ENCODE data around the gene CLN5. TPM values are rescaled to one million over a fixed set of nuclear protein-coding genes. Genes with fewer than 3 reads are reported as not detected.

The CLN5 gene
- total and polyA plus RNA-seq, 2 of the 13 experiments (the other 11 are each of a cell fraction or from before 2014, with no cell fraction given): 10.1 to 13.7 TPM

DNA sequence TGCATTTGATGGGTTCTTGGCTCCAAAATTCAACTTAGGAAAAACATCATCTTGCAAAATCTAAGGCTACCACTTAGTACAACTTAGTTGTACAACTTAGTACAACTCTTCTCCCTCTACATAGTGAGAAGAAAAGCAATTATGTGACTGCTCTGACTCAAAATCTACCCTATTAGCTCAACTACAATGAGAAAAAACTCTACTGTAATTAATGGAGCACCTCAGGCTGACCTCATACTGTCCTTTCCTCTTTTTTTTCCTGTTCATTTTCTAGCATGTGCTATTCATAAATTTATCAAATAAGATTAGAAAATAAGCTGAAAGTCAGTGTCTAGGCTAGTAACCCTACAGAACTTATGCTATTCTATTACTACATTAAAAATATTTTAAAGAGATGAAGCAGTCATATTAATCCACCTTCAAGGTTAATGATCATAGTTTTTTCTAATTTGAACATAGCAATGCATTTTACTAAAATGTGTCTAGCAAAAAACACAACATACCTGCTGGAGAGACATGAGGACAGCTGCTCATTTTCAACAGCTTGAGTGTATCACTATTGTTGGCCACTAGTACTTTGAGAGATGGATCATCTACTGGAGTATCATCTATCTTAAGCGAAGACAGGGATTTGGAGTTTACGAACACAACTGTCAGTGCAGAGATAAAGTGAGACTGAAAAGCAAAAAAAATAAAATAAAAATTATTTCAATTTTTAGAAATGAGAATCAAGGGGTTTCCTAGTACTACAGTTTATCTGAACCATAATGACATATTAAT, 23.2 kb downstream of the CLN5 start (continued):
- TF ChIP-seq, protein P1, sequence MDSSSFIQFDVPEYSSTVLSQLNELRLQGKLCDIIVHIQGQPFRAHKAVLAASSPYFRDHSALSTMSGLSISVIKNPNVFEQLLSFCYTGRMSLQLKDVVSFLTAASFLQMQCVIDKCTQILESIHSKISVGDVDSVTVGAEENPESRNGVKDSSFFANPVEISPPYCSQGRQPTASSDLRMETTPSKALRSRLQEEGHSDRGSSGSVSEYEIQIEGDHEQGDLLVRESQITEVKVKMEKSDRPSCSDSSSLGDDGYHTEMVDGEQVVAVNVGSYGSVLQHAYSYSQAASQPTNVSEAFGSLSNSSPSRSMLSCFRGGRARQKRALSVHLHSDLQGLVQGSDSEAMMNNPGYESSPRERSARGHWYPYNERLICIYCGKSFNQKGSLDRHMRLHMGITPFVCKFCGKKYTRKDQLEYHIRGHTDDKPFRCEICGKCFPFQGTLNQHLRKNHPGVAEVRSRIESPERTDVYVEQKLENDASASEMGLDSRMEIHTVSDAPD (CRISPR knock-in tag; IDR thresholded peaks at IDR 0.05): no peak
- no peak for TF ChIP-seq ZNF343 (CRISPR knock-in tag; IDR thresholded peaks at IDR 0.05)
- TF ChIP-seq ZNF709 (CRISPR knock-in tag; IDR thresholded peaks at IDR 0.05): no peak
- TF ChIP-seq ZNF160 (CRISPR knock-in tag; IDR thresholded peaks at IDR 0.05): no peak
- TF ChIP-seq BRCA1 (CRISPR knock-in tag; IDR thresholded peaks at IDR 0.05): no peak

DNA sequence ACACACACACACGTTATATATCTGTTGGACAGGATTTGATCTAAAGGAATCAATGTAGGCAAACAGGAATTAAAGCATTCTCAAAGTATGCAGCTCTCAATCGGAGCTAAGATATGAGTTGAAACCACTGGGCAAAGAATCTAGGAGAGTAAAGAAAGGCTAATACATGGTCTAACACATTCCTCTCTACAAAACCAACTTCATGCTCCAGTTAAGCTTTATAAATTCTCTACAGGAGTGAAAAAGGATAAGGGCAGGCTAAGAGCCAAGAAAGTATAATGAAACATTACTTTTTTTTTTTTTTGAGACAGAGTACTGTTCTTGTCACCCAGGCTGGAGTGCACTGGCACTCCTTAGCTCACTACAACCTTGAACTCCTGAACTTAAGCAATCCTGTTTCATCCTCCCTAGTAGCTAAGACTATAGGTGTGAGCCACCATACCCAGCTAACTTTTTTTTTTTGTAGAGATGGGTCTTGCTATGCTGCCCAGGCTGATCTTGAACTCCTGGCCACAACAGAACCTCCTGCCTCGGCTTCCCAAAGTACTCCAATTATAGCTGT, 24.5 kb downstream of the CLN5 start:
- no peaks in the 10 kb centered on the region for H3K27me3 ChIP-seq (ENCODE audit: control insufficient read depth in 1 of 2, insufficient read depth in 2 of 2, low read length in 2 of 2)
- no peak for FAIRE-seq
- intact Hi-C loops (cut with micrococcal nuclease; ENCODE audit: unreplicated experiment) (no loop called here), in situ Hi-C loops (cut with HindIII; ENCODE audit: extremely low pct_ligation_motif_present, low pct_unique_long_range_greater_than_20kb) (no loop called here)
- H3K9me3 ChIP-seq (ENCODE audit: low read length): no peaks in the 10 kb centered on the region
- no peak for DNase-seq (ENCODE audit: low spot score)
- no TSS peak for BruUV-seq (replicated peaks)
- ChIA-PET CTCF (ENCODE audit: low intra/inter-chr PET ratio, low total read pairs) (no interaction called here), POLR2A (no interaction called here)
- no peak overlapping the region for H2AFZ ChIP-seq (ENCODE audit: low read length)
- peaks cover 7 to 68% of the 10 kb centered on the region in 2 experiments for H3K36me3 ChIP-seq (replicated peaks in 1 of 2; ENCODE audit: control insufficient read depth in 1 of 2, insufficient read depth in 2 of 2, low read length in 2 of 2)
- H3K4me3 ChIP-seq (replicated peaks in 1 of 3; ENCODE audit: insufficient read depth in 1 of 3, low read depth in 2 of 3, low read length in 3 of 3): no peak overlapping the region
- TF ChIP-seq, protein P2, sequence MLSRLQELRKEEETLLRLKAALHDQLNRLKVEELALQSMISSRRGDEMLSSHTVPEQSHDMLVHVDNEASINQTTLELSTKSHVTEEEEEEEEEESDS (CRISPR knock-in tag; IDR thresholded peaks at IDR 0.05; ENCODE audit: borderline replicate concordance): no peak
- TF ChIP-seq ZNF839 (CRISPR knock-in tag; IDR thresholded peaks at IDR 0.05; ENCODE audit: borderline replicate concordance): no peak
- TF ChIP-seq KLF13 (CRISPR knock-in tag; IDR thresholded peaks at IDR 0.05): no peak
- no peak for TF ChIP-seq MAZ (IDR thresholded peaks at IDR 0.05; ENCODE audit: borderline replicate concordance, low read depth, low read length)
- no peak for TF ChIP-seq MAZ (CRISPR knock-in tag; IDR thresholded peaks at IDR 0.05; ENCODE audit: low read depth)
- TF ChIP-seq ZNF224 (CRISPR knock-in tag; IDR thresholded peaks at IDR 0.05): no peak
- no peak for TF ChIP-seq ZNF75D (CRISPR knock-in tag; IDR thresholded peaks at IDR 0.05; ENCODE audit: borderline replicate concordance)
- TF ChIP-seq ZSCAN29 (CRISPR knock-in tag; conservative IDR thresholded peaks at IDR 0.05): no peak
- no peak for TF ChIP-seq ETV6 (CRISPR knock-in tag; conservative IDR thresholded peaks at IDR 0.05)
- no peak overlapping the region for H3K27ac ChIP-seq (ENCODE audit: extremely low read length, insufficient read depth, low read length)
- H3K4me1 ChIP-seq (ENCODE audit: insufficient read depth, low read length): peaks cover 15% of the 10 kb centered on the region
- H4K20me1 ChIP-seq (ENCODE audit: insufficient read depth, low read length): no peaks in the 10 kb centered on the region; the same call in 1 of the 2 replicates
- no peak for ATAC-seq
- no peak overlapping the region for H3K9ac ChIP-seq (ENCODE audit: insufficient read depth, low read depth, low read length)
- H3K4me2 ChIP-seq (ENCODE audit: low read depth, low read length): no peak overlapping the region
- peaks cover 24% of the 10 kb centered on the region for H3K79me2 ChIP-seq (ENCODE audit: insufficient read depth, low read length)
- WGBS (ENCODE audit: low lambda C conversion rate): 97% methylated on average over 3 of the region's 3 CpGs

All from HepG2 (cell line).